Fibroblast of the aortic adventitia (primary cell): ENCODE measurements around the gene CCDC190. TPM values are rescaled to one million over a fixed set of nuclear protein-coding genes. Genes with fewer than 3 reads are reported as not detected.

Experiments
- DNase-seq: peaks from one replicate; pipeline ENCODE4 v3.0.0-alpha.2; 2010; ENCODE audit warnings: low read depth
- H3K4me3 ChIP-seq: 2 replicates; pipeline ENCODE4 v1.5.1; 2011; ENCODE audit warnings: low read depth, mild to moderate bottlenecking, control low read depth, low read length, moderate library complexity
- CTCF ChIP-seq: IDR thresholded peaks from 2 replicates; pipeline ENCODE4 v1.5.1; 2011; ENCODE audit warnings: mild to moderate bottlenecking, low read length, control low read depth, inconsistent platforms; ENCODE audit not compliant: insufficient read depth
- total RNA-seq: library from RNA; depleted of rRNA; stranded (reverse); fragments of >200 nt; gene quantifications from 2 replicates; pipeline ENCODE4 v1.2.3, GENCODE V29; 2012; ENCODE audit warnings: low replicate concordance

CCDC190 gene
- total RNA-seq, 1 donor = 4.6 TPM

GRCh38 chr1:162854245-162854882 lies 6.6 kb downstream of the CCDC190 start:
- peak; percentile 82 for TF ChIP-seq CTCF

GRCh38 chr1:162851341-162851740 lies 9.6 kb downstream of the CCDC190 start:
- no peak for TF ChIP-seq CTCF
- H3K4me3 ChIP-seq = no peak overlapping the region
- no peak for DNase-seq

More at GRCh38 chr1:162854245-162854882, 6.6 kb downstream of the CCDC190 start:
- peak; percentile 91 for DNase-seq
- H3K4me3 ChIP-seq = no peak overlapping the region

DNA sequence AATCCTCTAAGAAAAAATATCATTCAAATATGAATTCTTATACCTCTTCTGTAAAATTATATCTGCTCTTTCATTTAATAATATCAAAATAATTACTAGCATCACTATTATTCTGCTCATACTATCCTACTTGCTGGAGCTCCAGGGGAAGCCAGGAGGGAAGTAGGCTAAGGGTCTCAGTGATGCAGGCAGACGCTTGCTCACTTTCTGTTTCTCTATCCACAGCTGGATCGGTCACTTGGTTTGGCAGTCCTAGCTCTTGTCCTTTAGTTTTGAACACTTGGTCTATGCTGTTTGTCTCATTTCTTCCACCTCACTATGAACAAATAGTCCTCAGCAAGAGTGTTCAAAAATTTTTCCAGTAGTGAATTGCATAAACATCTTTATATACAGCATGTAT lies 11.3 kb downstream of the CCDC190 start:
- DNase-seq = no peak
- no peak for TF ChIP-seq CTCF
- H3K4me3 ChIP-seq = no peak overlapping the region

- peak; percentile 90 for DNase-seq
- no peak overlapping the region for H3K4me3 ChIP-seq
- peak; percentile 89 for TF ChIP-seq CTCF
Observed at GRCh38 chr1:162847839-162848453, 13.0 kb downstream of the CCDC190 start.

DNA sequence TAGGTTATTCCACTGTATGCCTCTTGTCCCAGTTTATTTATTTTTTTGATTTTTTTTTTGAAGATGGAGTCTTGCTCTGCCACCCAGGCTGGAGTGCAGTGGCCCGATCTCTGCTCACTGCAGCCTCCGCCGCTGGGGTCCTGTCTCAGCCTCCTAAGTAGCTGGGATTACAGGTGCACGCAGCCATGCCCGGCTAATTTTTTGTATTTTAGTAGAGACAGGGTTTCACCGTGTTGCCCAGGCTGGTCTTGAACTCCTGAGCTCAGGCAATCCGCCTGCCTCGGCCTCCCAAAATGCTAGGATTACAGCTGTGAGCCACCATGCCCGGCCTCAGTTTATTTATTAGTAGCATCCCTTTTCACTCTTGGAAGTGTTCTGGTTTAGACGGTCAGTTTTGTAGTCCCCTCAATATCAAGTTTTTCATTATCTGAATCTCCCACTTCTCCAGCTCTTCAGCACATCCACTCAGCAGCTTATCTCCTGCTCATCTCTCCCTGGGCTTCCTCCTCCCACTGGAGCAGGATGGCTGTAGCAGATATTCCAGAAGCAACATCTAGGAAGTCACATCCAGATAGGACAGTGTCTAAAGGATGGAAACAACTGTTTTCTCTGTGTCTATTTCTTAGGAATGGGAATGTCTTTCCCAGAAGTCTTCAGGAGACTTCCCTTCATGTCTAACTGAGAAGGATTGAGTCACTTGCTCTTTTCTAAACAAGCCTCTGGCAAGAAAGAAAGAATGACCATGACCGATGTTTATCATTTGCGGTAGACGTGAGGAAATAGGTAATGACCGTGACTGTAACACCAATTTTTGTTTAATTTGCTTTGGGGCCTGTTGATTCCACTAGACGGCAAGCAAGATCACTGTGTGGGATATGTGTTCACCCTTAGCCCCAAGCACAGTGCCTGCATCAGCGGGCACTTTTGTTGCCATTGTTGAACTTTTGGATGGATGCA lies 14.4 kb downstream of the CCDC190 start:
- no peak for DNase-seq
- H3K4me3 ChIP-seq = no peak overlapping the region
- TF ChIP-seq CTCF = no peak

- no peak for TF ChIP-seq CTCF
- no peak for DNase-seq
Observed at GRCh38 chr1:162844153-162844552, 16.8 kb downstream of the CCDC190 start.

More at GRCh38 chr1:162844153-162844552, 16.8 kb downstream of the CCDC190 start:
- H3K4me3 ChIP-seq = no peak overlapping the region
